SKM-1 treated with dmso at 0.1 percent for 144 hours (cell line): ENCODE measurements around the gene KRTAP12-2.
"Not testable (repeated sequence)": the region's sequence is repeated elsewhere in the genome, so short reads cannot be mapped to it uniquely, and the experiment has no call there.

ENCODE experiments used
- DNase-seq: peaks from one replicate; lab custom pipeline; 2025; ENCODE audit not compliant: unreplicated experiment; lab: John Stamatoyannopoulos, UW

KRTAP12-2 gene

GRCh38 chr21:44632067-44632466, 34.7 kb downstream of the KRTAP12-2 start:
- no peak for DNase-seq

DNA sequence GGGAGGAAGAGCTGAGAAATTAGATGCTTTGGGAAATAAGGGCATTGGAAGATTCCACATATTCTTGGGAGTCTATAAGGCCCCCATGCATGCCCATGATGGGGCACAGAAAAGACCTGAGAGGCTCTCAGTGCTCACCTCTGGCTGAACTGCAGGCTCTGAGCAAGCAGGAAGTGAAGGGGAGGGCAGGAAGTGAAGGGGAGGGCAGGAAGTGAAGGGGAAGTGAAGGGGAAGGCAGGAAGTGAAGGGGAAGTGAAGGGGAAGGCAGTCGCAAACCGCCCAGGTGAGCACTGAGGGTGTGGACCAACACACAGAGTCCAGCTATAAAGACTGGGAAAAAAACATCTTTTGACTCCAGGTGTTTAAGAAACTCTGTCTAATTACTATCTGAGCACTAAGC, 36.3 kb downstream of the KRTAP12-2 start:
- DNase-seq: no peak

- no peak for DNase-seq
Observed at GRCh38 chr21:44628707-44629391, 37.9 kb downstream of the KRTAP12-2 start.

DNA sequence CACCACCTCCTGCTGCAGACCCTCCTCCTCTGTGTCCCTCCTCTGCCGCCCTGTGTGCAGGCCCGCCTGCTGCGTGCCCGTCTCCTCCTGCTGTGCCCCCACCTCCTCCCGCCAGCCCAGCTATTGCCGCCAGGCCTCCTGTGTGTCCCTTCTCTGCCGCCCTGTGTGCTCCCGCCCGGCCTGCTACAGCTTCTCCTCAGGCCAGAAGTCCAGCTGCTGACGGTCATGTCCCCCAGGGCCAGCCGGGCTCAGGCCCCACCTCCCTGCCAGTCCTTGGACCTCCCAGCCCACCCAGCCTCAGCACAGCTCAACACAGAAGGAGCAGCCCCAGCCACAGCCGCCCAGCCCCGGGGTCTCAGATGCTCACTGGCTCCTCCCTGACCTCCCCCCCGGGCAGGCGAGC, 38.9 kb downstream of the KRTAP12-2 start:
- DNase-seq: not testable (repeated sequence)

- DNase-seq: not testable (repeated sequence)
Observed at GRCh38 chr21:44627181-44627822, 39.4 kb downstream of the KRTAP12-2 start.

- DNase-seq: no peak
Observed at GRCh38 chr21:44626673-44627143, 40.0 kb downstream of the KRTAP12-2 start, which contains the start of gene KRTAP10-9. KRTAP10-9 (plus strand) TSS chr21:44627093; CDS start chr21:44627172, 79 bp downstream.

DNA sequence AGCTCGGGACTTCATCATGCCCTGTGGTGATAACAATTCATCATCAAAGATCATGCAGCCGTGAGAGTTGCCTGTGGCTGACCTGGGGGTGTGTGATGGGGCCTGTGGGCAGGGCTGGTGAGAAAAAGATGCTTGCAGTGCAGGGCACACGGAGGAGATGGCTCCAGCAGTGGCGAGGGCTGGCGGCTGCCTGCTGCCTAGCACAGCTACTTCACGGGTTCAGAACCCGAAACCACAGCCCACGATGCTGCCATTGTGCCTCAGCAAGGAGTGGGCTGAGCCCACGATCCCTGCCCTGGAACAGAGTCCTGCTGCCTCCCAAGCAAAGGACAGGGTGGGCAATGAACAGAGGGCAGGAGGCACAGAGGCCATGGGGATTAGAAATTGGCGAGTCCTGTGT, 40.5 kb downstream of the KRTAP12-2 start:
- DNase-seq: no peak

GRCh38 chr21:44625756-44626155, 41.0 kb downstream of the KRTAP12-2 start:
- no peak for DNase-seq

- no peak for DNase-seq
Observed at GRCh38 chr21:44623575-44623974, 43.2 kb downstream of the KRTAP12-2 start.

- no peak for DNase-seq
Observed at GRCh38 chr21:44619886-44620285, 46.8 kb downstream of the KRTAP12-2 start.

- no peak for DNase-seq
Observed at GRCh38 chr21:44618909-44619308, 47.8 kb downstream of the KRTAP12-2 start.

- peak; percentile 50 for DNase-seq
Observed at GRCh38 chr21:44618504-44618903, 48.2 kb downstream of the KRTAP12-2 start.

DNA sequence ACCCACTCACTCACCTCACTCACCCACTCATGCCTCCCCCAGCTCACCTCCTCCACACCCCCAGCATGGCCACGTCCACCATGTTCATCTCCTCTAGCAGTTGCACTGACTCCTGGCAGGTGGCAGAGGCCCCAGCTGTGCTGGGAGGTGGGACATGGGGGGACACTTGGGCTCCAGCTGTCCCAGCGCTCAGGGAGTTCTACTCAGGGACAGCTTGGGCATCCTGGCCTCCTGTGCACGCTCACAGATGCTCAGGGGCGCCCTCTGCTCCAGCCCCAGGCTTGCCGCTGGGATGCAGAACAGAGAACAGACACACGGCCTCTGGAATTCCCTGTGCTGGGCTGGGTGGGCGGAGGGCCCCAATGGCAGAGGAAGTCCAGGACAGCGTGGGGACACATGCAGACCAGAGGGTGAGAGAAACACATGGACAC, 49.6 kb downstream of the KRTAP12-2 start:
- DNase-seq: no peak

DNA sequence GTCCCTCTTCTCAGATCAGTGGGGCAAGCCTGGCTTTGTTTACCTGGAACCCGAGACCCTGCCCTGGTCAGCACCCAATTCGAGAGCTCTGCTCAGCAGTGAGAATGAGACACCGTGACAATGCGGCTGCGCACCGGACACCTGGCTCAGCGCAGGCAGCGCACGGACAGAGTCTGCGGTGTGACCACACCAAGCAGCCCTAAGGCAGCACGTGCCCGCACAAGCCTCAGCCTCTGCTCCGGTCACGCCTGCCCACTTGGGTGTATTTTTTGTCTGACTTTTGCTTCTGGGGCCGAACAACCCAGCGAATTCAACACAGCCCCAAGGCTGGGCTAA, 50.2 kb downstream of the KRTAP12-2 start:
- DNase-seq: no peak
